Measurements from ENCODE around the gene KRTAP16-1.

GRCh38 chr17:41301916-41302901 is 6.9 kb downstream of the KRTAP16-1 start, which contains the start of gene KRTAP29-1:
- TF ChIP-seq CTCF (conservative IDR thresholded peaks at IDR 0.05), result no peak
- TF ChIP-seq EZH2 (IDR thresholded peaks at IDR 0.05; ENCODE audit: low read depth), result no peak

All from PC-9 (cell line).